Medulla oblongata (tissue), 1 donor: ENCODE data around the gene IGFBP5.

ENCODE experiments used
- DNase-seq: peaks from one replicate; pipeline ENCODE4 v3.0.0-alpha.2; 2015; ENCODE audit errors: extremely low spot score

The IGFBP5 gene

GRCh38 chr2:216665717-216666116 is 29.6 kb downstream of the IGFBP5 start:
- DNase-seq, result no peak

DNA sequence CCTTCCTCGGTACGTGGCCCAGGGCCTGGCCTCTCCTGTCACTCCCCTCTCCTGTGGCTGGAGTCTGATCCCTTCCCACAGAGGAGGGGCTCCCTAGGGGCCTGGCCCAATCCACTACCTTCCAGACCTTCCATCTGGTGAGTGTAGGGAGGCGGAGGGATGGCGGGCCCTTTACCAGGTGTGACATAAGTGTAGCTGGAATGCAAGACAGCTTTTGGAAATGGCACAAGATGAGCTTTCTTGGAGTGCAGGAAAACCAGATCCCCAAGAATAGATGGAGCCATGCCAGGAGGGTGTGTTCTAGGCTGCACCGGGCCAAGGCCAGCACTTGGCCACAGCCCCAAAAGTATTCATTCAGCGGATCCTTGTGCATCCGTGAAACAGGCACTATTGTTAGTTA is 30.1 kb downstream of the IGFBP5 start:
- no peak for DNase-seq

DNA sequence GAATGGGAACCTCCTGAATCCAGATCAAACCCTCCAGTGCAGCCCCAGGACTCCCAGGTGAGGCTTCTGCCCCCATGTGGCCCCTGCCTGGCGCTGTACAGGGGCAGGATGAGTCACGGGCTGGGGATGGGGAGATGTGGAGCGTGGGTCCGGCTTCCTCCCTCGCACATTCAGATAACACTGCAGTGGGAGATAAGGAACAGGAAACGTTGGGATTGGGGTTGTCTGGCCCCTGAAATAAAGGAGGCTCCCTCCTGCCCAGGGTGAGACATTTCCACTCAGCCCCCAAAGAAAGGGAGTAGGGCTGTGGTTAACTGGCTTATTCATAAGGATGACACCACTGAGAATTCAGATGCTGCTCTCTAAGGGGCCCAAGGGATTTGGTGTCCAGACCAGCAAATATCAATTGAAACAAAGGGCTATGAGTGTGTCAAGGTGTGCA is 30.7 kb downstream of the IGFBP5 start:
- DNase-seq, result no peak

GRCh38 chr2:216663846-216664245 is 31.5 kb downstream of the IGFBP5 start:
- no peak for DNase-seq

DNA sequence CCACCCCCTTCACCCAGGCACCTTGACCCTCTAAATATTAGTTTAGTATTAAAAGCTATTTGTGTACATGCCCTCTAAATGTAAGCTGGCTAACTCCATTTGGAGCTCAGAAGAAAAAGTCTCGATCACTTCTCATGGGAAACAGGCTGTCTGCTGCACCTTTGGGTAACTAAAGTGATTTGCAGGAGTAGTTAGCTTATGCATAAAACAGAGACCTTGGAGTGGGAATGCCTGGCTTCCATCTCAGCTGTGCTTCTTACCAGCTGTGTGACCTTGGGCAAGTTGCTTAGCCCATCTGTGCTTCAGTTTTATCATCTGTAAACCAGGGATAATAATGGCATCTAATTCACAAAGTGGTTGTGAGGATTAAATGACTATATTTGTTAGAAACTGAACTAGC is 32.2 kb downstream of the IGFBP5 start:
- DNase-seq, result no peak

- DNase-seq, result no peak
These were observed 33.5 kb downstream of the IGFBP5 start for GRCh38 chr2:216661639-216662375.

DNA sequence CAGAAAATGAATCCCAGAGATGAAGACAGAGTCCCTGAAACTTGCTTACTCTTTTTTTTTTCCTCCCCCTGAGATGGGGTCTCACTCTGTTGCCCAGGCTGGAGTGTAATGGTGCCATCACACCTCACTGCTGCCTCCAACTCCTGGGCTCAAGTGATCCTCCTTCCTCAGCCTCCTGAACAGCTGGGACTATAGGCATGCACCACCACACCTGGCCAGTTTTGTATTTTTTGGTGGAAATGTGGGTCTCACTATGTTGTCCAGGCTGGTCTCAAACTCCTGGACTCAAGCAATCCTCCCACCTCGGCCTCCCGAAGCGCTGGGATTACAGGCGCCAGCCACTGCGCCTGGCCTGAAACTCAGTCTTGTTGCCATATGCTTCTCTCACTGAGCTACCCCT is 34.3 kb downstream of the IGFBP5 start:
- no peak for DNase-seq

GRCh38 chr2:216660496-216660895 is 34.9 kb downstream of the IGFBP5 start:
- no peak for DNase-seq

GRCh38 chr2:216659276-216659675 is 36.1 kb downstream of the IGFBP5 start:
- DNase-seq, result no peak

GRCh38 chr2:216658757-216659156 is 36.6 kb downstream of the IGFBP5 start:
- no peak for DNase-seq

DNA sequence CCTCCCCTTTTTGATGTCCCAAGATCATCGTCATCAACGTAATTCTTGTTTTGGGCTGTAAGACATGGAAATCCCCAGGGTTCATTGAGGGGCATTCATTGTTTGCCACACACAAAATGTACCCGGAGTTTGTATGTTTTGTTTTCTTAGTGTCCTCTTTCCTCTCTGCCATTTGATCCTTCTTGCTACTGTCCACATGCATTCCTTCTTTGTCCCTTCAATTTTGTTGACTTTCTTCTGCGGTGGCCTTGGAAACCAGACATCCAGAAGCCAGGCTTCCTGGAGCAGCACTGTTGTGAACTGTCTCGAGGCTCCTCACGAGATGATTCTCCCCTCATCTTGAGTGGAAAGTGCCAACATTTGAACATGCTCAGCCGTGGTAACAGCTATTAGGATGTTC is 37.4 kb downstream of the IGFBP5 start:
- no peak for DNase-seq

DNA sequence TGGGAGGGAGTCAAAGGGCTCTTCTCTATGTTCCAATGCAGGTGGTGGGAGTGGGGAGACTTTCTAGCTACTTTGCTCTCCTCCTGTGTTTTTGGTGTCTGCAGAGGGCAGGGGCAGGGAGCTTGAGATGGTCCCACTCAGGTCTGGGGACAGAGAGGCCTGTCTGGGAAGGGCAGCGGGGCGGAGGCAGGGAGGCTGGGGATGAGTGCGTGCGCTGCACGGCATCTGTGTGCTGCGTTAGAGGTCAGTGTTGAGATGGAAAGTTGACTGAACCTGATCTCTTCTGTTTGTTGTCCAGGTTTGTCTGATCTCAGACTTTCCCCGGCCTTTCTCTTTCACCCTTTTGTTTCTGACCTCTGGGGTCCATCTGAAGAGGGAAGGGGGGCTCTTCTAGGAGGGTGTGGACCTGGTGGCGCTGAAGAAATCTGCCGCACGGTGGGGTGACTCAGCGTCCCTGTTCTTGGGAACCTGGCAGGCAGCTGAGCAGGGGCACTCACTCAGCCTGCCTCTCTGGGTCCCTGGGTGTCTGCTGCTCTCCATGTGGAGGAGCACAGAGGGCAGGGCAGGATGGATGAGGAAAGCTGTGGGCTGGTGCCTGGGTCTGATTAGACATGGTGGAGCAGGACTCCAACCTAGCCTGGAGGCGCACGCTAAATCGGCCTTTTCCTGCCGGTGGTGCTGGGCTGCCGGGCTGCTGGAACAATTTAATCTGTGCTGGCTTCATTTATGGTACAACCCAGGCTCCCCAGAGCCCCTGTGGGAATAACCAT is 38.1 kb downstream of the IGFBP5 start:
- DNase-seq, result no peak

GRCh38 chr2:216654528-216655052 is 40.8 kb downstream of the IGFBP5 start:
- DNase-seq, result no peak

GRCh38 chr2:216653931-216654365 is 41.4 kb downstream of the IGFBP5 start:
- no peak for DNase-seq

DNA sequence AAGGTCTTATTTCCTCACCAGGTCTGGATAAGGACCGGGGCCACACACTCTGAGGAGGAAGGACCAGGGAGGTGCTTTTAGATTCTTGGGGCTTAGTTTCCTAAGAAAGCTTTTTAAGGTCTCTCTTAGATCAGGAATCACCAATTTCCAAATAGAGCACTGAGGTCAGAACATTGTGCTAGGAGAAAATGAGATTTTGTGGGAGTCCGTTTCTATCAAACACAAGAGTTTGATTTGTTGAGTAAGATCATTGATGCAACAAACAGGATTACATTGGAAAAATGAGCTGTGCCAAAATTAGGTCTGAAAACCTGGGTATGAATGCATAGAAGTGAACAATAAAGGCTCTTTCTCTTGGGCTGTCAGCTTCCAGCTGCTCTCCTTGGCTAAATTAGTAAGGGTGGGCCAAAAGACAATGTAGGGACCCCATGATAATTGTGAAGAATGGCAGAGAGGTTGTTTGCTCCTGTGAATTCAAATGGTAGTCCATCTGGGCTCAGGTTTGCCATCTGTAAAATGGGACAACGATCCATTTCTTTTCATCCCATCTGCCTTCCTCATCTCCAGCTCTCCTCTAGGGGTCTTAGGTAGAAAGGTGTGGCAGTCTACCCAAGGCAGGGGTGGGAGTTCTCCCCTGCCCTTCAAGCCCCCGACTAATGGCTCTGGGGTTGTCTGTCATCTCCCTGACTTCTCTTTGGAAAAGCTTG is 42.1 kb downstream of the IGFBP5 start:
- DNase-seq, result no peak

GRCh38 chr2:216652566-216652965 is 42.8 kb downstream of the IGFBP5 start:
- no peak for DNase-seq

DNA sequence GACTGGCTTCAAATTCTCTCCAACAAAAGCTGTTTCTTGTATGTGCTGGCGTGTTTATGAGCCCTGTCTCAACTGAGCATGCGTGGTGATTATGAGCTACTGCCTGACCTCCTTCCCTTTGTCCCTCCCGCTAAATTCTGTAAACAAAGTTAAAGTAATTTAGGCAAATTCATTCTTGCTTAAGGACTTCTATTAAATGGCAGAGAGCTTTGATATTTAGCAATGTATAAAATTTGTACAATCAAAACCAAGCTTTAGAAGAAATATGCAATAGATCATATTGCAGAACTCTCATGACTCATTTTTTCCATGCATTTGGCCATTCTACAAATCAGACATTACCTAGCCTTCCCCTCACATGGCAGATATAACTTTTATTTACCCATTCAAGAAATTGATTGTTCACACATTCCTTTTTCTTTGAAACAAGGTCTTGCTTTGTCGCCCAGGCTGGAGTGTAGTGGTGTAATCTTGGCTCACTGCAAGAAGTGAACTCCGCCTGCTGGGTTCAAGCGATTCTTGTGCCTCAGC is 43.9 kb downstream of the IGFBP5 start:
- no peak for DNase-seq

GRCh38 chr2:216650626-216651257 is 44.6 kb downstream of the IGFBP5 start:
- DNase-seq, result no peak

DNA sequence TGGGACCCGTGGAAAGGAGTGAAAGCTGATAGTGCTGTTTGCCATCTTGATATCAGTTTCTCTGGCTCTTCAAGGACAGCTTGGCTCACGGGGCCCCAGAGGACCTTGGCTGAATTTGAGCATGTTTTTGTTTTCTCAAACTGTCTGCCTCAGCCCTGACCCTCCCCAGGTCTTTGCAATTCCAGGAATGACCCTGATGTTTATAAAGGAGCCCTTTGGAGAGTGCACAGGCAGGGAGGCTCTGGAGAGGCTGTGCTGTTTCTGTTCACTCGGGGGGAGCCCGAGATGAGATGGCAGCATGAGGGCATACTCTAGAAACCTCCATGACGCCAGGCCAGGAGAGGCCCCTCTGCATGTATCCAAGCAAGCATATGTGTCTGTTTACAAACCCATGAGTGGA is 45.8 kb downstream of the IGFBP5 start:
- no peak for DNase-seq

- DNase-seq, result no peak
These were observed 47.2 kb downstream of the IGFBP5 start for GRCh38 chr2:216648105-216648504.

DNA sequence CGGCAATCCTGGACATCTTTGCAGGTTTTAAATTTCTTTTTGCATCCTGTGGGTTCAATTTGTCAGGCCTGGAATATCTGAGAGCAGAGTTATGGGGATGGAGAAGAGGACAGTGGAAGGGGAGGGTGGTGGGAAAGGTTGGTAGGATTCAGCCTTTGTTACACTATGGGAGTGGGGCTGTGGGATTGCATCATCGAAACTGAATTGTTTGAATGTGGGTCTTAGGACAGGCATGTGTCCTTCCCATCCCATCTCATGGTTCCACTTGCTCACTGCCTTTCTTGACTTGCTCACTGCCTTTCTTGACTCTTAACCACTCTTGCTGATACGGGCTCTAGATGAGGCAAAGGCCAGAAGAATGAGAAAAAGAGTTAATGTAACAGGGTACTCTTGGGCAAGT is 49.2 kb downstream of the IGFBP5 start:
- DNase-seq, result no peak

DNA sequence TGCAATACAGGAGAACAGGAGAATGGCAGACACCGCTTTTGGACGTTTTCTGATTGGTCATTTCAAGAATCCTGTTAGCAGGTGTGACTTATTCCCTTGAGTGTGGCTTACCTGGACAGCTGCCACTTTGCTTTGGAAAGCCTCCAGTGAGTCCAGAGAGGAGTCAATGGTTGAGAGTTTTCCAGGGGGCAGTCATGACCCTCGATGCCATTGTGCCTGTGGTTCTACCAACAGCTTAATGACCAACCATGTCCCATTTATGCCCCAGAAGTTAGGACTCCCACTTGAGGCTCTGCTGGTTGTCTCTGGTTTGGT is 49.8 kb downstream of the IGFBP5 start:
- DNase-seq, result no peak
